HG03039 (cell line): Measurements from ENCODE around the gene NDUFA9.

Source experiments
- ATAC-seq: cut with Tn5 transposase; IDR thresholded peaks from one replicate; pipeline ENCODE4 v1.9.1; 2021; ENCODE audit warnings: mild to moderate bottlenecking, moderate library complexity; ENCODE audit not compliant: unreplicated experiment

The NDUFA9 gene

DNA sequence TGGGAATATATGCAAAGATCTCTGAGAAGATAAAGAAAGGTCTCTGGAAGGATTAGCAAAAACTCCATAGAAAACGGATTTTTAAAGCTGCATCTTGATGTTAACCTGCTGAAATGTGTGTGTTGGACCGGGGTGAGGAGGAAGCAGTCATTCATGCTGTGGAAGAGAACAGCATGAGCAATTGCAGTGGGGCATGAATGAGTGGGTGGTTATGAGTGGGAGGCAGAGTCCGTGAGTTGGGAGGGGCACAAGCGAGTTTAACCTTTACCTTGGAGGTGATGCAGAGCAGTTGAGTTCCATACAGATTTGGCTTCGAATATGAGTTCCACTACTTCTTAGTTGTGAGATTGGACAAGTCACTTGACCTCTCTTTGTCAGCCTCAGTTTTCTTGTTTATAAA lies 41.8 kb downstream of the NDUFA9 start:
- ATAC-seq, result no peak
